KBM-7 (cell line): Measurements from ENCODE around the gene HHIP.

Source experiments
- DNase-seq: peaks from one replicate; pipeline ENCODE4 v3.0.0-alpha.2; 2015
- in situ Hi-C: fragments of 300-500 bp; cut with MboI; formaldehyde crosslinking; loops from 2 replicates; pipeline ENCODE4 v1.14.3; 2020; ENCODE audit warnings: low sequenced_read_pairs, low pct_unique_long_range_greater_than_20kb, mixed read lengths

HHIP gene, protein sequence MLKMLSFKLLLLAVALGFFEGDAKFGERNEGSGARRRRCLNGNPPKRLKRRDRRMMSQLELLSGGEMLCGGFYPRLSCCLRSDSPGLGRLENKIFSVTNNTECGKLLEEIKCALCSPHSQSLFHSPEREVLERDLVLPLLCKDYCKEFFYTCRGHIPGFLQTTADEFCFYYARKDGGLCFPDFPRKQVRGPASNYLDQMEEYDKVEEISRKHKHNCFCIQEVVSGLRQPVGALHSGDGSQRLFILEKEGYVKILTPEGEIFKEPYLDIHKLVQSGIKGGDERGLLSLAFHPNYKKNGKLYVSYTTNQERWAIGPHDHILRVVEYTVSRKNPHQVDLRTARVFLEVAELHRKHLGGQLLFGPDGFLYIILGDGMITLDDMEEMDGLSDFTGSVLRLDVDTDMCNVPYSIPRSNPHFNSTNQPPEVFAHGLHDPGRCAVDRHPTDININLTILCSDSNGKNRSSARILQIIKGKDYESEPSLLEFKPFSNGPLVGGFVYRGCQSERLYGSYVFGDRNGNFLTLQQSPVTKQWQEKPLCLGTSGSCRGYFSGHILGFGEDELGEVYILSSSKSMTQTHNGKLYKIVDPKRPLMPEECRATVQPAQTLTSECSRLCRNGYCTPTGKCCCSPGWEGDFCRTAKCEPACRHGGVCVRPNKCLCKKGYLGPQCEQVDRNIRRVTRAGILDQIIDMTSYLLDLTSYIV

DNA sequence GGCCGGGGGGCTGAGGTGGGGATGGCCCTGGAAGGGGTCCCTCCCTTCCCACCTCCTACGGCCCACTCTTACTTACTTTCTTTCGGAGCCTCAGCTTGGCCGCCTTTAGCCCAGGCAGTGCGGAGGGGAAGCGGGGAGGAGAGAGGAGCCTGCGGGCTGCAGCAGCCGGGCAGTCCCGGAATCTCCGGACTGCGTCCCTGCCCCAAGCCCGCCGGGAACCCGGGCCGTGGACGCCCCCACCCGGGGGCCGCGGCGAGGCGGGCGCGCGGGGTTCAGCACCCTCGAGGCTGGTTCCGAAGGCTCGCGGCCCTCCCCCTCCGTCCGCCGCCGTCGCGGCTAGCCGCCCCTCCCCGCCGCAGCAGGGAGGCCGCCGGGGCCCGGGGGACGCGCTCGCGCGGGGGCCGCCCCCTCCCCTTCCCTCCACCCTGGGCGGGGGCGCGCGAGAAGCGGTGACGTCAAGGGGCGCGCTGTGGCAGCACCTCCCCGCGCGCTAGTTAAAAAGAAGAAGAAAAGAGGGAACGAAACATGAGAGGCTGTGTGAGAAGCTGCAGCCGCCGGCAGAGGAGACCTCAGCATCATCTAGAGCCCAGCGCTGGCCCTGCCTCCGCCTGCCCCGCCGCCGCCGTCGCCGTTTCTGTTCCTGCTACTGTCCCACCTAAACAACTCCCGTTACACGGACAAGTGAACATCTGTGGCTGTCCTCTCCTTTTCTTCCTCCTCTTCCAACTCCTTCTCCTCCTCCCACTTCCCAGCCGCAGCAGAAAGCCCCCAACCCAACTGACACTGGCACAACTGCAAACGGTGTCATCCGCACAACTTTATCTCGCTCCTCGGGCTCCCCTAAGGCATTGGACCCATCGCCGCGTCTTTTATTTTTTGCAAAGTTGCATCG is at the start of gene HHIP:
Gene HHIP (plus strand): TSS at position 526 of the 892 bp plus-strand sequence. CDS start 520 bp downstream, outside the sequence.
- in situ Hi-C loops: no loop called here
- DNase-seq: peak; percentile 57

DNA sequence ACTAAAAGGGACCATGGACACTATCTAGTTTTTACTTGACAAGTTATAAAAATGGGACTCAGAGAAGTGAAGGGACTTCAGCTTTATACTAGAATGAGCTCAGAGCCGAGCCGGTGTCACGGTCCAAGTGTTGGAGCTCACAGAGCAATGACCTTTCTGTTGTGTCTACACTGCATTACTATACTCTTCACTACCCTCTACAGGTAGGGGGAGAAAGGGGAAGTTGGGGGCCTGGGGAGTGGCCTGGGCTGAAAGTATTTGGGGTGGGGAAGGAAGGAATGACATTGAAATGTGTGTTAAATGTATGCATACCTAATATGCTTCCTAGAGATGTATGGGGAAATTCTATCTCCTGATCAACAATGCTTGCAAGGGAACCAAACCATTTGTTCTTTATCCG is 48.8 kb upstream of the HHIP start:
- in situ Hi-C loops: no loop called here
- no peak for DNase-seq

DNA sequence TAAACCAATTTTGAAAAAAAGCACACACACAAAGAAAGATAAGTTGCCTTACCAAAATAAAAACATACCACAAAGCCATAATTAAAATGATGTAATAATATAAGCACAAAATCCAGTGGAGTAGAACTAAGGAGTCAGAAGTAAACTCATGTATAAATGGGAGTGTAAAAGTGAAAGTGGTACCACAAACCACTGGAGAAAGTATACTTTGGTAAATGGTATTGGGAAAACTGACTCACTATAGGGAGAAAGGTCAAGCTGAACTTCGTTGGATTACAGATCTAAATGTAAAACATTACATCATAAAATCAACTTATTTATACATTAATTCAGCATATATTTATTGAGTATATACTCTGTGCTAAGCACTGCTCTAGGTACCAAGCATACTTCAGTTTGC is 46.3 kb upstream of the HHIP start:
- in situ Hi-C loops: no loop called here
- DNase-seq: no peak

DNA sequence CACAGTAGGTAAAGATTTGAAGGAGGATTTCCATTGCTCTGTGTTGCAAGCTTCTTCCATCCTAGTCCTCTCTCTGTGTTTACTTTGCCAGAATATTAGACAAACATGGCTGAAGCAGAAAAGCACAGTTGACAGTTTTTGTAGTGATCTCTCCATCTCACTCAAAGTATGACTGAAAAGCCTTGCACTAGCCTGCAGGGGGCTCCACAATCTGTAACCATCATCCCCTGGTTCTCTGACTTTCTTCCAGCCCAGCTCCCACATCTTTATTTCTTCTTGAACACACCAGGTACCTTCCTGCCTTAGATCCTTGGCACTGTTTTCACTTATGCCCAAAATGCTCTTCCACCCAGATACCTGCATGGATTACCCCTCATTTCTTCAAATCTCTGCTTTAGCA is 34.1 kb upstream of the HHIP start:
- DNase-seq: peak; percentile 4
- in situ Hi-C loops: no loop called here

DNA sequence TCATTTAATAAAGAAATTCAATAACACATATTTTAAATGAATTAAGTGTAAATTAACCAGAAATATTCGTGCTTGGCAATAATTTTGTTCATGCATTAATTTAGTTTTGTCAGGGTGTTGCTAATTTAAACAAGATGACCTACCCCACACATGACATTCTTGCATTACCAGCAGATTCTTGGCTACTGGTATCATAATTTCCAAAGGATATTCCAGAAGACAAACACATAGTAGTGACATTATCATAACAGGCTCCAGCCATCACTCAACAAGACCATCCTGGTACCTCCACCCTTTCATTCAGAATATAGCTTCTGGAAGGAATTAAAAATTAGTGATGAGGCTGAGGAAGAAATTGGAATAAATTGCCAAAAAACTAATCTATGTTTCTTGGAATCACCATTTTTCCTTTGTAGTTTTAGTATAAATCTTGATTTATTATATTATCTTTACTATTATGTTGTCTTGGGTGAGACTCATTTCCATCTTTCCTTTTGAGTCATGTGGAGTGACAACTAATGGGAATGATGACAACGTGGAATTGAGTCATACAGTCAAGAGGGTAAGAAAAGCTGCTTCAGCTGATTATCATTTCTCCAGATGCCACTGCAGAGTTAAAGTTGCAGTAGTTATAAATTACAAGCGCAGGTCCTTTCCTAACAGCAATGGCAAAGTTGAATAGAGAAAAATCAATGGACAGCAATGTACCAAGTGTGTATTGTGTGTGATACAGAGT is 30.9 kb upstream of the HHIP start:
- in situ Hi-C loops: no loop called here
- no peak for DNase-seq

DNA sequence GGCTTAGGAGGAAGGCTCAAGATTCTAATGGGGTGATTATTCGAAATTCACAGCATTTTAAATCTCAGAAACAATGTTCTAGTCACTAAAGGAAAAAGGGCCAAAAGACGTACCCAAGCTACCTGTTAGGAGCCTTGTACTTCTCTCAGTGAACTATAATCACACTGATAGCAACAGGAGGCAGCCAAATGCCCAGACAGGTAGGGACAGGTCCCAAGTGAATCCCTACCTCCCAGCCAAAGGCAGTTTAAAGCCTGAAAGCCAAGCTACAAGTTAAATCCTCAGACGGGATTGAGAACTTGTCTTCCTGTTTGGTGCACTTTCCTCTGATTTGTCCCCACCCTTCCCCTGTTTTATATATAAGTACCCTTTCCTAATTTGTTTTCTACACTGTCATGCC is 24.3 kb upstream of the HHIP start:
- DNase-seq: no peak
- in situ Hi-C loops: no loop called here

DNA sequence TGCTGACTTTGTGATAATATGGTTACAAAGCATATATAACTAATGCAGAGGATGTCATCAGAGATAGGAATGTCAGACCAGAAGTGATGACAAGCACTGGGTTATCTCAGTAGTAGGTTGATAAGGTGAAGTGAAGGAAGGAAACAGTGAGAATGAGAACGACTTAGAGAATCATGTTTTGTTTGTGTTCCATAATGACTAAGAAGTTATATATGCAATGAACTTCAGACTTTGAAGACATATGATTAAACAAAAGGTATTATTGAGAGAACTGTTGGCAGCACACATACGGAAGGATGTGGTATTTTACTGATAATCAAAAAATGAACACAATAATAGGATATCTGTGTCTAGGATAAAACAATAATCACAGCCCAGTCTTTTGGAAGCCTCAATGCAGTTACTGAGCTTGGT is 18.3 kb upstream of the HHIP start:
- in situ Hi-C loops: no loop called here
- no peak for DNase-seq

DNA sequence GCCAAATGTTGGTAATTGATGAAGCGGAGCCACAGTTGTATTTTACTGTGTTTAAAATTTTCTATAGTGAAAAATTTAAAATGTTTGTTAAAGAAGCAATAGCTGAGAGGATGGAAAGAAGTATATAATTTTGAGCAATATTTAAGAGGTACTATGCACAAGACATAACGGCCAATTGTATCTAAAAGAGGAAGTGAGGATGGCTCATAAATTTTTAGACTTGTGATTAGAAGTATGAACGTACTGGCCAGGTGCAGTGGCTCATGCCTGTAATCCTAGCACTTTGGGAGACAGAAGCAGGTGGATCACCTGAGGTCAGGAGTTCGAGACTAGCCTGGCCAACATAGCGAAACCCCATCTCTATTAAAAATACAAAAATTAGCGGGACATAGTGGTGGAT is 12.7 kb upstream of the HHIP start:
- in situ Hi-C loops: no loop called here
- no peak for DNase-seq

DNA sequence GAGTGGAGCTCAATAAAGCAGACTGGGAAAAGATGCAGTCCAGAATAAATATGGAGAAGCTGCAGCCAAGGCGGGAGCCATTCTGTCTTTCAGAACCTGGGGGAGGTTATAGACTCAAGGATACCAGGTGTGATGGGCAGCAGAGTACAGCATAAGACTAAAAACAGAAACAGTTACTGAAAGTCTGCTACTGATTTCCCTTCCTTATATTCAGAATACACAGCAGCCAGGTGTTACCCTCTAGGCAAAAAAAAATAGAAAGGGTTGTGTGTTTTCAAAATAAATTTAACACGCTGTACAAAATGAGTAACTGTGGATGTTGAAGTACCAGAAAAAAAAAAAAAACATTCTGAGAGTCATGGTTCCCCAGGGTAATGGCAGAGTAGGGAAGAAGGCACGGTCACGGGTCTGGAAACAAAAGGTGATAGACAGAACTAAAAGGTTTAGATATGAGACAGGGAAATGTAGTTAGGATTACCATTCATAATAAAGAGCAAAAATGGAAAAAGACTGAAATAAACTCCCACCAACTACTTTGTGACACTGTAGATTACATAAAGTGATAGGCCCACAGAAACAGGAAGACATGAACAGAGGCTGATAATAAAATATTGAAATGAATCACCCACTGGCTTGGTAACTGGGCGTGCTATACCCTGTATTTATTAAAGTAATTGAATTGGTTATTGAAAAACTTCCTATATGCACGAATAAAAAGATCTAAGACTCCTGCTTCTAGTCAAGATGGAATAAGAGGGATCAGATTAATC is 10.8 kb upstream of the HHIP start:
- no peak for DNase-seq
- in situ Hi-C loops: no loop called here

DNA sequence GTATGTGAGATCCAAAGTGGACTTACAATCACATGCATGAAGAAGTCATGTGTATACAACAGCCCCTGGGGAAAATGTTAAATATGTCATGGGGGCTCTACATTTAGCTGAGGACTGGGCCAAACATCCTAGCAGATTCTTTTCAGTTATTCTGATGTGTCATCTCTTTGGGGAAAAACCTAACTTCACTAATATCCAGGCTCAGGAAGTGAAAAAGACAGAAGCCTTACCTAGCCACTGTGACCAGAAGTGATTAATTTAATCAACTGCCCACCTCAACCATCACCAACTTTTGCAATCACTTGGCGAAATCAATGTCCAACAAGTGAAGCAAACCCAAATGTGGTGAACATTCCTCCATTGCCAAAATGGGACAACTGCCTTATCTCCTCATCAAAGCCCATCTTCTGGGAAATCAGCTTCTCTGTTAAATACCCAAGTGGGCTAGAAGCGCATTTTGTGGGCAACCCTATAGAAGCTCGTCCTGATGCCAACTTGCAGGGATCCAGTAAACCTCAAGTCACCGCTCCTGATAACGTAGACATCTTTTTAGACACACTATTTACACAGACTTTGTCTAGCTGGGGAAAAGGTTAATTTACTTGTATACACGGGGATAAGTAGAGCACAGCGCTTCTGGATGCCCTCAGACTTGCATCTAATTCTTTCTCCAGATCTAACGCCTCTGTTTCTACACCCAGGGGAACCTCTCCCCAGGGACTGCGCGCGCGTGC is 1.4 kb upstream of the HHIP start:
- DNase-seq: no peak
- in situ Hi-C loops: no loop called here

DNA sequence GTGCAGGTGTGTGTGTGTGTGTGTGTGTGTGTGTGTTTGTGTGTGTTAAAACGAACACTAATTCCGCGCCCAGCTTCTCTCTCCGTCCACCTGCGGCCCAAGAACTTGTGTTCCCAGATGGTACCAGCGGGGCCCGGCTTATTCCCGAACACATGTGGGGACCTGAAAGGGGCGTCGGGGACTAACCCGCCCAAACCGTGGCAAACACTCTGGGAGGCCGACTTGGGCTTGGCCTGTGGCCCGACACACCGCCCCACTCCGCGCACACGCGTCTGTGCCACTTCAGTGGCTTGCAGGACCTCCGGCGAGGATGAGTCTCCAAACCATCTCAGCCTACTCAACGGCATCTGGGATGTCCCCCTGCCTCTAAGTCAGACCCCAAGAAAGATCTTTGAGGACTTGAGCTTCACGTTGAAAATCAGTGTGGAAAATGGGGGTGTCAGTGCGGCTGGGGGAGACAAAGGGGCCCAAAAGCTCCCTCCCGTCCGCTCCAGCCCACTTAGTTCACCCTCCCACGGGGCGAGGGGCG is 790 bp upstream of the HHIP start:
- no peak for DNase-seq
- in situ Hi-C loops: no loop called here

DNA sequence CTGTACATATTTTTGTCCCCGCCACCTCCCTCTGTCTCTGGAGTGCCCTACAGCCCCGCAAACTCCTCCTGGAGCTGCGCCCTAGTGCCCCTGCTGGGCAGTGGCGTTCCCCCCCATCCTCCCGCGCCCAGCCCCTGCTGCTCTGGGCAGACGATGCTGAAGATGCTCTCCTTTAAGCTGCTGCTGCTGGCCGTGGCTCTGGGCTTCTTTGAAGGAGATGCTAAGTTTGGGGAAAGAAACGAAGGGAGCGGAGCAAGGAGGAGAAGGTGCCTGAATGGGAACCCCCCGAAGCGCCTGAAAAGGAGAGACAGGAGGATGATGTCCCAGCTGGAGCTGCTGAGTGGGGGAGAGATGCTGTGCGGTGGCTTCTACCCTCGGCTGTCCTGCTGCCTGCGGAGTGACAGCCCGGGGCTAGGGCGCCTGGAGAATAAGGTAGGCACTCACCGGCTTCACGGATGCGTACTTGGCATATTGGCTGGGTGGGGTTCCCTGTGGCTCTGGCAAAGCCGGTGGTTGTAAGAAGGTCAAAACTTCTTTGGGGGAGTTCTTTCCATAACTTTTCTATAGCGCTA is 653 bp downstream of the HHIP start:
- in situ Hi-C loops: no loop called here
- no peak for DNase-seq

DNA sequence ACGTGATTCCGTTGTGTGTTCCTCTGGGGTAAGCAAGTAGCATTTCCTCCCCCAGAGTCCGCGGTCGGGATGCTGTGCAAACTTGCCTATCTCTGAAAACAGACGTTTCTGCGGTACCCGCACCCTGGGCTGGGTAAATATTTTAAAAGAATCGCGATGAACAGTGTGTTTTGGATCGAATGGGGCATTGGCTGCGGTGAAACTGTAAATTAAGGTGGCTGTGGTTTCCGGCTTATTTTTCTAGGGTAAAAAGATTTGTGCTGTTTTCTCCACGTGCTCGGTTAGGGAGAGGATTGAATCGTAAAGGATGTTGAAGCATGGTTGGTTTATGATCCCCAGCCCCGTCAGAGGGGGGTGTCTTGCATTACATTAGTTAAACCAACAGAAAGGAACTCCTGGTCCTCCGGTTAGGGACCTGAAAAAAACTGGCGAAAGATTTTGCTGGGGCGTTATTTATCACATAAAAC is 1.2 kb downstream of the HHIP start:
- peak; percentile 42 for DNase-seq
- in situ Hi-C loops: no loop called here

DNA sequence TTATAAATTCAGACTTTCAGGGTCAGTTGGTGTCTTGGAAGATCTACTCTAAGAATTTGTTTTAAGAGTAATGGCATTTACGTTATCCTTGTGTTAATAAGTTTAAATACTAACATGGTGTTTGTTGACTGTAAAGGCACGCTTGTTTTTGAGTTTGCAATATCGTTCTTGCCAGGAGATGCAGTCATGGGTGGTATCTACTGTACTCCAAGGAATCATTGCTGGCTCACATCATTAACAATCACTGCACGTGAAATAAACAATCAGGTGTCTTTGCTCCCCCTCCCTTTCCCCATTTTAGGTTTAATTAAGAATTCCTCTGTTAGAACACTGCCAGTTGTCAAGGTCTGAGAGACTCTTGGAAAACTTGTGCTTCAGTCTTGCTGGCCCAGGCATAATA is 1.6 kb downstream of the HHIP start:
- no peak for DNase-seq
- in situ Hi-C loops: no loop called here

DNA sequence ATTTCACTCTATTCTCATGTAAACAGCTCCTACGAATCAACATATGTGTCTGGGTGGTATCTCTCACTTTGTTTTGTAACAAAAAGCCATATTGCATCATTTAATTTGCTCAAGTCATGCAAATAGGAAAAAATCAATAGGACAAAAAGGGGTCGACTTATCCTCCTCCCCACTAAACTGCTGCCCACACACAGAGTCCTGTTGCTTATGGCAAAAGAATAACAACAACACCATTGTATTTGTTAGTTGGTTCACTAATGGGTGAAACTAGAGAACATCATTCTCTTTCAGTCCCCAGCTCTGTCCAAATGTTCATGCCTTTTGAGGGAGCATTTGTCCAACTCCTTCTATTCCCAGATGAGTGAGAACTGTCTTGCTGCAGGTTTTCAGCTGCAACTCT is 2.1 kb downstream of the HHIP start:
- in situ Hi-C loops: no loop called here
- no peak for DNase-seq

DNA sequence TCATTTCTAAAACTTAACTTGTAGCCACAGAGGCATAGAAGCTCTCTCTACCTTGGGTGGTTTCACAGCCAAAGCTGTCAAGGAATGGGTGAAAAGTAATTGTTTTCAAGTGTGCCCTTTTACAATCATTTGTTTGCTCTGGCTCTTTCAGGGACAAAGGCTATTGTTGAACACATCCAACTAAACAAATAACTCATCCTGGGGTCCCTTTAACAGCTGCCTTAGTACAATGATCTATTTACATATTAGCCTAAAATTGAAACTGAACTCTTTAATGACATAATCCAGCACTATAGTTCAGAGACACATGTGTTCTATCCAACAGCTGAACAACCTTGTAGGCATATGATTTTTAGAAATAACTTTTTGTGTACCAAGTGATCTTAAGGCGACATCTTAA is 3.7 kb downstream of the HHIP start:
- in situ Hi-C loops: no loop called here
- no peak for DNase-seq

DNA sequence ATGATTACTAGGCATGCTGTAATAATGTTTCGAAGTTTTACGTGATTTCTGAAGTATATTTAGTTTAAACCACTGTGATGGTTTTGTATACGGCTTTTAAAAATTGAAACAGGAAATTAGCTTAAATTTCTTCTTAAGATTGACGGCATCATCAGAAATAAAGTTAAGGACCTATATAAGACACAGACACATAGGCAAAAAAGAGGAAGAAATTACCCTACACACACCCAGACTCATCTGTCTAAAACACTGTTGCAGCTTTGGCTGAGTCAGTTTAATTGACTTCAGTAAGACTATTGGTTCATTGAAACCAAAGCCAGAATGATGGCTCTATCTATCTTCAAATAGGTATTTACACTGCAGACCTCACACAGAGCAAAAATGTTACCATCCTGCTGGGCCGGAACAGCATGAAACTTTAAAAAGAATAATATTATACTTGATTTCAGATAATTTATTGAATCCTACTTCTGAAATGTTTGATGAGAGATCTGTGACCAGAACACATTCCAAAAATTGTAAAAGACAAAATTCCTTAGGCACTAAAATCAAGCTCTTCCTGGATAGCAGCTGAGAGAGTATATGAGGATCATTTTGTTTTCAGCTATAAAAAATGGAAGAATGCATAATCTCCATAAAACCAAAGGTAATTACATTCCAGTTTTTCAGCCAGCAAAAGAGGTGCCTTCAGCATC is 4.5 kb downstream of the HHIP start:
- in situ Hi-C loops: no loop called here
- no peak for DNase-seq
